ENCODE results near the gene TMPO.
"Not testable (repeated sequence)": the region's sequence is repeated elsewhere in the genome, so short reads cannot be mapped to it uniquely, and the experiment has no call there.

Gene TMPO

GRCh38 chr12:98579835-98580234 lies 64.4 kb downstream of the TMPO start:
- no peak for DNase-seq

DNA sequence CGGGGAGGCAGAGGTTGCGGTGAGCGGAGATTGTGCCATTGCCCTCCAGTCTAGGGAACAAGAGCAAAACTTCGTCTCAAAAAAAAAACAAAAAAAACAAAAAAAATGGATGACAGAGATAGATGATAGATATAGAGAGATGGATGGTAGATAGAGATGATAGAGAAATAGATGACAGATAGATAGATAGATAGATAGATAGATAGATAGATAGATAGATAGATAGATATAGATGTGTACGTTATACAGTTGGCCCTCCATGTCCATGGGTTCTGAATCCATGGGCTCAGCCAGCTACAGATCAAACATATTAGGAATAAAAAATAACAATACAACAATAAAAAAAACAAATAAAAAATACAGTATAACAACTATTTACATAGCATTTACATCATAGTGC lies 65.3 kb downstream of the TMPO start:
- no peak for DNase-seq

DNA sequence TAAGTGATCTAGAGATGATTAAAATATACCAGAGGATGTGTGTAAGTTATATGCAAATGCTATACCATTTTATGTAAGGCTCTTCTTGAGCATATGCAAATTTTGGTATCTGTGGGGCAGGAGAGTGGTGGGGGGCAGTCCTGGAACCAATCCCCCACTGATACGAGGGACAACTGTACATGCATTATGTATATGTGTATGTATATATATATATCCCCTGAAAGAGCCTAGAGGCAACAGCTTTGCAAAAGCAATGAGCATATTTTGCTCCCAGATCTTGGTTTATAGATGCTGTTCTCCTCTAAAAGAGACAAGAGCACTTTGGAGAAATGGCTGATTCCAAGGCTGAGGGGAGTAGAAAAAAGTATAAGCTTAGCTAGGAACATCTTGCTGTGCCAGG lies 65.7 kb downstream of the TMPO start:
- no peak for DNase-seq

- no peak for DNase-seq
These were observed 66.7 kb downstream of the TMPO start for GRCh38 chr12:98582093-98582492.

DNA sequence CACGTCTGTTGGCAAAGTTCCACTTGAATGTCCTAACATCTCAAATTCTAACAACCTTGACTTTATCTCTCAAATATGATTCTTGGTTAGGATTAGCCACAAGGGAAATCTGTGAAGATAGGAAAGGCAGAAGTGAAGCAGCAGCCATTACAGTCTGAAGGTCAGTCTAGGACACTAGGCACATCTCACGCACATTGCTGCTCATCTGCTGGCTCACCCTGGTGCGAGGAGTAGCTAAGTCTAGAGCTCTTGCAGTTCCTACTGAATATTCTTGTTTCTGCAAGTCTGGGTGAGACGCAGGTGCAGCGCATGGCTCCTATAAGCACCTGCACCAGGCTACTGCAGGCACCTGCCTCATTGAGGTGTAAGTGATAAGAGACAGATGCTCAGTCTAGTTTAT lies 71.7 kb downstream of the TMPO start:
- no peak for DNase-seq

GRCh38 chr12:98591209-98591608 lies 75.8 kb downstream of the TMPO start:
- no peak for DNase-seq

DNA sequence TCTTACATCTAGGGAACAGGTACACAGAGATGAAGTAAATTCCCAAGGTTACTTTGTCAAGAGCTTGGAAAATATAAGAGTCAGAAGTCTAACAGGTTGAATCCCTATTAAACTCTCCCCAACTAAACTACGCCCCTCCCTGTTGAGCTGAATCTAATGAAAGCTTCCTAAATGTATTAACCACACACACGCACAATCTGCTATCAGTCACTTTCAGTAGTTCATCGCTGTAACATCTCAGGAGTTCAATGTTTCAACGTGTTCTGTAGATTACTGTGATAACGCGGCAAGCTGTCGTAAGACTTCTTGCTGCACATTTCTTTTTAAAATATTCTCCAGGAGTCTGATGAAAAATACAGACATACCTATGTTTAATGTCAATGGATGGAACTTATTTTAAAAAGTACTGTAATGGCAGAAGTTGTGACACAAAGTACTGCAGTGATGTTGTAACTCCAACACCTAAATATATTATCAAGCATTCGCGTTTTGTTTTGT lies 77.5 kb downstream of the TMPO start:
- no peak for DNase-seq

DNA sequence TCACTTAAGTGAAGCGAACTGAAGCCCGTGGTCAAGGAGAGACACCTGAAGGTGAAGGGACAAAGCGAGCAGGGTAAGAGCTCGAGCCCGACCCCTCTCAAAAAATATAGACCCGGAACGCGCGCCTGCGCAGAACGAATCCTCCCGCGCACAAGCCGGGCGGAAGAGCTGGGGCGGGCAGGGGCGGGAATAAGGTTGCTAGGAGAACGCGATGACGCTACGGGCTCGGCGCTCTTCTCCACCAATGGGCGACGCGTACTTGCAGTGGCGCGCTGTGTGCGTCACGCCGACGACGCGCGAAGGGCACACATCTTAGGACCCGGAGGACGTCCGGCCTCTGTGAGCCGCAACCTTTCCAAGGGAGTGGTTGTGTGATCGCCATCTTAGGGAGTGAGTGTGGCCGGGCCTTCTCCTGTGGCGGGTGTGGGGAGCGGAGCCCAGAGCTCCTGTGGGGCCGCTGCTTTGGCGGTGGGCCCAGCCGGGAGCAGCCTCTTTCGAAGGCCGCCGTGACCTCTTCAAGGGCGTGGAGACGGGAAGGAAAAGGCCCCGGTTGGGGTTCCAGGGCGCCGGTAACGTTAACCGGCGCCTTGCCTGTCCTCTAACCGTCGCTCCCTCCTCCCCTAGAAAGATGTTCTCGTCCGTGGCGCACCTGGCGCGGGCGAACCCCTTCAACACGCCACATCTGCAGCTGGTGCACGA lies 78.1 kb downstream of the TMPO start, which contains the start of gene SLC25A3:
TSS of gene SLC25A3 (plus strand) at position 336 of the 699 bp plus-strand sequence. CDS start at position 629, 293 bp downstream.
- peak; percentile 86 for DNase-seq

GRCh38 chr12:98594050-98594835 lies 78.9 kb downstream of the TMPO start:
- DNase-seq: no peak

DNA sequence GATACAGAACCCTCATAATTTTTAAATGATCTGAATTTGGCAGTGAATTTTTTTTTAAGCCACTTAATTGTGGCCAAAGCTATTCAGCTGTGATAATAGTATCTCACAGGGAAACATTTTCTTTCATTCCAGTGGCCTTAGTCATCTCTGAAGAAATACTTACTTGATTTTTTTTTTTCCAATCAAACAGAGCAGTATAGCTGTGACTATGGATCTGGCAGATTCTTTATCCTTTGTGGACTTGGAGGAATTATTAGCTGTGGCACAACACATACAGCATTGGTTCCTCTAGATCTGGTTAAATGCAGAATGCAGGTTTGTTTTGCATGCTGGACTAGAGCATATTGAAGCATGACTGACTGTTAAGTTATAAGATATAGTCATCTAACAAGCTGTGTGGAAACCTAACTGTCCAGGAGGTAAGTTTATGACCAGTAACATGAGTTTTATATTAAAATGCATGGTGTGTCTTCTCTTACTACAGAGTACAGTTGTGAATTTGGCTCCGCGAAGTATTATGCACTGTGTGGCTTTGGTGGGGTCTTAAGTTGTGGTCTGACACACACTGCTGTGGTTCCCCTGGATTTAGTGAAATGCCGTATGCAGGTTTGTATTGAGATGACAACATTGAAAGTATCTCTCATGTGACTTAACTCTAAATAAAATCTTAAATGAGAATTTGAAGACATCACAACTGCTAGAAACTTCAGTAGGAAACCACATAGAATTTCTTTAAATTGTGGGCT lies 80.0 kb downstream of the TMPO start:
- no peak for DNase-seq

GRCh38 chr12:98597313-98597712 lies 81.9 kb downstream of the TMPO start:
- not testable (repeated sequence) for DNase-seq

Data from NK-92 treated with Interleukin-12 subunit alpha and Interleukin-12 subunit beta, amount 100 ng/mL, for 24 hours (cell line).